Bronchial epithelial cell (primary cell): ENCODE measurements around the gene LRMDA. TPM values are rescaled to one million over a fixed set of nuclear protein-coding genes. Genes with fewer than 3 reads are reported as not detected.
A peak's percentile ranks its signal among the peaks of the same experiment; 100 is the strongest.

Experiments used
- DNase-seq: peaks from one replicate; pipeline ENCODE4 v3.0.0-alpha.2; 2010; ENCODE audit warnings: low read depth
- FAIRE-seq: peaks from 2 replicates; lab custom pipeline; 2011; peaks lifted over from hg19 to GRCh38; lab: Jason Lieb, UNC
- H3K27me3 ChIP-seq: 2 replicates; pipeline ENCODE4 v1.5.1; 2011; ENCODE audit warnings: low read length; ENCODE audit not compliant: control insufficient read depth, insufficient read depth
- H3K36me3 ChIP-seq: 2 replicates; pipeline ENCODE4 v1.5.1; 2011; ENCODE audit warnings: low read length; ENCODE audit not compliant: control insufficient read depth, insufficient read depth
- H3K4me3 ChIP-seq: 2 replicates; pipeline ENCODE4 v1.5.1; 2011; ENCODE audit warnings: mild to moderate bottlenecking, low read depth, low read length, control low read depth
- total RNA-seq: library from RNA; depleted of rRNA; stranded (reverse); fragments of >200 nt; gene quantifications from 2 replicates; pipeline ENCODE4 v1.2.1, GENCODE V29; 2014
- TF ChIP-seq, protein P1 (sequence below): IDR thresholded peaks from 2 replicates; pipeline ENCODE4 v1.5.1; 2011; ENCODE audit warnings: mild to moderate bottlenecking, moderate library complexity, low read length, control low read depth, inconsistent platforms; ENCODE audit not compliant: insufficient read depth, severe bottlenecking

Gene LRMDA
- total RNA-seq, 1 donor from 2014 or later, result 1.6 TPM

DNA sequence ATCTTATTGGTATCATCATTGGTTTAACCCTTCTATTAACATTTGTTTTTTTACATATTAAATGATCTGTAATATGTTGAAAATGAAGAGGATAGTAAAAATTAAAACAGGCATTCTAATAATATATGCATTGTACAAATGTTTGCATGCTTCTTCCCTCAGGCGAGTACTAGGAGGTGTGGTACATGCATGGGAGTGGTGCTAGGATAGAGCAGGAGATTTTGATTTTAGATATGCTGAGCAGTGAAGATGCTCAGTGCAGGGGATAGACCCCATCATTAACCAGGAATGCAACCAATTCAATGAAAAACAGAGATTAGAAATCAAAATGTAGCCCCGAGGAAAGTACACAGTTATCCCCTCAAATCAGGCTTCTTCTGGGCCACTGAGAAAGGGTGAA lies 916.4 kb downstream of the LRMDA start:
- DNase-seq, result no peak
- TF ChIP-seq, protein P1, sequence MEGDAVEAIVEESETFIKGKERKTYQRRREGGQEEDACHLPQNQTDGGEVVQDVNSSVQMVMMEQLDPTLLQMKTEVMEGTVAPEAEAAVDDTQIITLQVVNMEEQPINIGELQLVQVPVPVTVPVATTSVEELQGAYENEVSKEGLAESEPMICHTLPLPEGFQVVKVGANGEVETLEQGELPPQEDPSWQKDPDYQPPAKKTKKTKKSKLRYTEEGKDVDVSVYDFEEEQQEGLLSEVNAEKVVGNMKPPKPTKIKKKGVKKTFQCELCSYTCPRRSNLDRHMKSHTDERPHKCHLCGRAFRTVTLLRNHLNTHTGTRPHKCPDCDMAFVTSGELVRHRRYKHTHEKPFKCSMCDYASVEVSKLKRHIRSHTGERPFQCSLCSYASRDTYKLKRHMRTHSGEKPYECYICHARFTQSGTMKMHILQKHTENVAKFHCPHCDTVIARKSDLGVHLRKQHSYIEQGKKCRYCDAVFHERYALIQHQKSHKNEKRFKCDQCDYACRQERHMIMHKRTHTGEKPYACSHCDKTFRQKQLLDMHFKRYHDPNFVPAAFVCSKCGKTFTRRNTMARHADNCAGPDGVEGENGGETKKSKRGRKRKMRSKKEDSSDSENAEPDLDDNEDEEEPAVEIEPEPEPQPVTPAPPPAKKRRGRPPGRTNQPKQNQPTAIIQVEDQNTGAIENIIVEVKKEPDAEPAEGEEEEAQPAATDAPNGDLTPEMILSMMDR, result no peak
- FAIRE-seq, result no peak
- Histone ChIP-seq H3K27me3 (no peaks in the 10 kb centered on the region), H3K4me3 (no peak overlapping the region), H3K36me3 (no peaks in the 10 kb centered on the region)

DNA sequence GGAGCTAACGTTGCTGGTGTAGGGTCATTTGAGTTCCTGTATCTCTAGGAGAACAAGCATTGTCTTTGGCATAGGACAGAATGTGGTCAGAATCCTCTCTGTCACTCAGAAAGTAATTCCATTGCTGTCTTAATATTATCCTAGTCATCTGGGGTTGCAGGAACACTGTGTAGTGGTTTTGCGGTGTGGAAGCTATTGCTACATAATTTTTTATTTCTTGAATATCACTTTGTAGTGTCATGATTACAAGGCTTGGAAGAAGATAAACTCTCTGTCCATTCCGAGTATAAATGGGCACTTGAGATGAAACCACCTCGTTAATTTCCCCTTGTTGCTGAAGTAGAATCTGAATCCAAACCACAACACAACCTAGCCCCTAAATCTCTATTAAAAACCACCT lies 919.2 kb downstream of the LRMDA start:
- no peak for DNase-seq
- H3K4me3 ChIP-seq, result no peak overlapping the region
- no peaks in the 10 kb centered on the region for H3K27me3 ChIP-seq
- no peak for FAIRE-seq
- no peaks in the 10 kb centered on the region for H3K36me3 ChIP-seq
- TF ChIP-seq, protein P1, result no peak

DNA sequence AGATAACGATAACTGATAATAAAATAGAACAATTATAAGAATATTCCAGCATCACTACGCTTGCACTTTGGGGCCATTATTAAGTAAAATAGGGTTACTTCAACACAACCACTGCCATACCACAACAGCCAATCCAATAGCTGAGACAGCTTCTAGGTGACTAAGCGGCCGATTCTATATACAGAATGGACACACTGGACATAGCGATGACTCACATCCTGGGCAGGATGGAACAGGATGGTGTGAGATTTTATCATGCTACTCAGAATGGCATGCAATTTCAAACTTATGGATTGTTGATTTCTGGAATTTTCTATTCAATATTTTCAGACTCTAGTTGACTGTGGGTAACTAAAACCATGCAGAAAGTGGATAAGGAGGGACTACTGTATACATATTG lies 920.9 kb downstream of the LRMDA start:
- Histone ChIP-seq H3K36me3 (no peaks in the 10 kb centered on the region), H3K4me3 (no peak overlapping the region), H3K27me3 (no peaks in the 10 kb centered on the region)
- no peak for FAIRE-seq
- peak; percentile 97 for DNase-seq
- TF ChIP-seq, protein P1, result no peak

DNA sequence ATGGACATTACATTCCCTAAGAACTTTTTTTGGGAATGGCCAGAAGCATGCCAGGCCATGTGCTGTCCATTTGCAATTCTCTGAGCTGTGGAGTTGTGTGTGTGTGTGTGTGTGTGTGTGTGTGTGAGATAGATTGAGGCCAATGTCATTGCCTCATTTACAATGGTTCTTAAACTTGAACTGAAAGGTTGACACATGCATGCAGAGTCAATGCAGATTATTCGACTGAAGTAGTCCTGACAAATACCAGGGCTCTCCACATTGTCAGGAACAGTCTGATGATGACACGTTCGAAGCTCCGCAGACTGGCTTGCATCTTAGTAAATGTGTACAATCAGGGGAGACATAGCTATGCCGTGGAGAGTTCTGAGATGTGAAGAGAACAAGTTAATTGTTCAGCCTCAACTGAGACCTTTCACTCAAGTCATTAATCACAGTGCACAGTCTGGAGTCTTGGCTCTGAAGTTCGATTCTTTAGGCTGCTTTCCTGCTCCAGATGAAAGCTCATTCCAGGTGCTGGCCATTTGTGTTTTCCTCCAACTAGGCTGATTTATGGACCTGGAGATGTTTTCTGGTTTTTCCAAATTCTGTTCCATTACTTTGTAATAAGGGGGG lies 921.9 kb downstream of the LRMDA start:
- Histone ChIP-seq H3K27me3 (no peaks in the 10 kb centered on the region), H3K4me3 (no peak overlapping the region), H3K36me3 (no peaks in the 10 kb centered on the region)
- FAIRE-seq, result no peak
- TF ChIP-seq, protein P1, result no peak
- DNase-seq, result no peak

DNA sequence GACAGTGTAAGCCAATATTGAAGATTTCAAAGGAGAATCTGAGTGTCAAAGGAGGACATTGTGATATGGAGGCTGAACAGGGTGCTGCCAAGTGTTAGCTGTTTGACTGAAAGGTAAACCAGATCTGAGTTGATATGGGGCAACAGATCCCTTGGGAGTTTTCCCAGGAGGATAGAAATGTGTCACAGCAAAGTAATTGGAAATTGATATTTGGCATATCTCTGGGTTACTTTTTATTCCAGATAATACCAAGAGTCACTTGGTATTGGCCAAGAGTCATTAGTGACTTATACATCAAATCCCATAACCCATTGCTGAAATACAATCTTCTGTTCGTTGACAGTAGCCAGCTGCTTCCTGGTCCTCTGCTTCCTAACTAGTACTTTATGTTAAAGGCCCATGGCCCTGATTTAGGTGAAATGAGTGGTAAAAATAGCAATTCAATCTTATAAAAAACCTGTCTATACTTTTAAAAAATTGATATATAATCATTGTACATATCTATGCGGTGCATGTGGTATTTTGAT lies 922.9 kb downstream of the LRMDA start:
- TF ChIP-seq, protein P1, result no peak
- no peak for DNase-seq
- Histone ChIP-seq H3K36me3 (no peaks in the 10 kb centered on the region), H3K27me3 (no peaks in the 10 kb centered on the region), H3K4me3 (no peak overlapping the region)
- FAIRE-seq, result no peak

DNA sequence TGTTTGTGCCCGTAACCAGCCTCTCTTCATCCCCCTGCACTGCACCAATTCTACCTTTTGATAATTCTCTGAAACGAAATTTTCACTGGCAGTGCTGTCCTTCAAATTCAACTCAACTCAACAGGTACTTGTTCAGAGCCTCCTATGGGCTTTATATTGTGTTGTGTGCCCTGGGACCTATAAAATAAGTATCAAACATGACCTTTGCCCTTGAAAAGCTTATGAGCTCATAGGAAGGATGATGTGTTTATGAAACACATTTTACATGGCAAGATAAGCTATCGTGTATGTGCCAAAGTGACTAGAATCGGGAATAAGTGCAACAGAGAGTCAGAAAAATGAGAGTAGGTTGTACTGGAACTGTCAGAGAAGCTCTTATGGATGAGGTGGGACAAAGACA lies 923.5 kb downstream of the LRMDA start:
- DNase-seq, result no peak
- Histone ChIP-seq H3K36me3 (no peaks in the 10 kb centered on the region), H3K27me3 (no peaks in the 10 kb centered on the region), H3K4me3 (no peak overlapping the region)
- TF ChIP-seq, protein P1, result no peak
- no peak for FAIRE-seq
